ENCODE measurements around the gene EFNB3.
A peak's percentile ranks its signal among the peaks of the same experiment; 100 is the strongest.

EFNB3 gene

DNA sequence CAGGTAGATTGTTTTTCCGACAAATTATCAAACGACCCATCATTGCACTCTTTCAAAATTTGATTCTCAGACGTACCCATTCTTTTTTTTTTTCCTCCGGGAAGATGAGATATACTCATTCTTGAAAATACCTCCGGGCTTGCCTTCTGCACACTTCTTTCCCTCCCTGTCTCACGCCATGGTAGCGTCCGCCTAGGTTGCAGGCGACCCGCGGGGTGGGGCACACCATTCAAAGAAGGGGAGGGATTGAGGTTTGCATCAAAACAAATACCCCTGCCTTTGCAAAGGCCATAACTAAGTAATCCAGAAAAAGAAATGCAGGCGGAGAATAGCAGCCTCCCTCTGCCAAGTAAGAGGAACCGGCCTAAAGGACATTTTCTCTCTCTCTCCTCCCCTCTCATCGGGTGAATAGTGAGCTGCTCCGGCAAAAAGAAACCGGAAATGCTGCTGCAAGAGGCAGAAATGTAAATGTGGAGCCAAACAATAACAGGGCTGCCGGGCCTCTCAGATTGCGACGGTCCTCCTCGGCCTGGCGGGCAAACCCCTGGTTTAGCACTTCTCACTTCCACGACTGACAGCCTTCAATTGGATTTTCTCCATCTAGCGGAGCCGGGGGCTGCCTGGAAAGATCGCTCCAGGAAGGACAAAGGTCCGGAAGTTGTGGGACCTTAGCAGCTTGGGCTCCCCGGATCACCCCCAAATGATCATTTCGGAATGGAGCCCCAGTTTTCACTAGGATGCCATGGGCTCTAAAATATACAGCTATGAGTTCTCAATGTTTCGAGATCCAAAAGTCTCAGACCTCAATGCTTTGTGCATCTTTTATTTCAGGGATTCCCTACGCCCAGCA, 18.6 kb upstream of the EFNB3 start:
- H3K27ac ChIP-seq: peak overlapping the region; percentile 97
- ChIA-PET CTCF (interaction anchor here (0.6 to 1.8 kb wide), 11 partner anchors 13 to 332 kb away, joined by 3 to 14 read pairs (median 4); partner anchors contain the start of gene FXR2), POLR2A (ENCODE audit: low non-redundant PET) (interaction anchor here (0.5 to 1.5 kb wide), 9 partner anchors 25 to 170 kb away, joined by 3 to 5 read pairs (median 4); partner anchors contain the start of genes ATP1B2 and SAT2)
- TF ChIP-seq CTCF (conservative IDR thresholded peaks at IDR 0.05; ENCODE audit: low read depth): no peak
- DNase-seq (ENCODE audit: low spot score): peak; percentile 71

DNA sequence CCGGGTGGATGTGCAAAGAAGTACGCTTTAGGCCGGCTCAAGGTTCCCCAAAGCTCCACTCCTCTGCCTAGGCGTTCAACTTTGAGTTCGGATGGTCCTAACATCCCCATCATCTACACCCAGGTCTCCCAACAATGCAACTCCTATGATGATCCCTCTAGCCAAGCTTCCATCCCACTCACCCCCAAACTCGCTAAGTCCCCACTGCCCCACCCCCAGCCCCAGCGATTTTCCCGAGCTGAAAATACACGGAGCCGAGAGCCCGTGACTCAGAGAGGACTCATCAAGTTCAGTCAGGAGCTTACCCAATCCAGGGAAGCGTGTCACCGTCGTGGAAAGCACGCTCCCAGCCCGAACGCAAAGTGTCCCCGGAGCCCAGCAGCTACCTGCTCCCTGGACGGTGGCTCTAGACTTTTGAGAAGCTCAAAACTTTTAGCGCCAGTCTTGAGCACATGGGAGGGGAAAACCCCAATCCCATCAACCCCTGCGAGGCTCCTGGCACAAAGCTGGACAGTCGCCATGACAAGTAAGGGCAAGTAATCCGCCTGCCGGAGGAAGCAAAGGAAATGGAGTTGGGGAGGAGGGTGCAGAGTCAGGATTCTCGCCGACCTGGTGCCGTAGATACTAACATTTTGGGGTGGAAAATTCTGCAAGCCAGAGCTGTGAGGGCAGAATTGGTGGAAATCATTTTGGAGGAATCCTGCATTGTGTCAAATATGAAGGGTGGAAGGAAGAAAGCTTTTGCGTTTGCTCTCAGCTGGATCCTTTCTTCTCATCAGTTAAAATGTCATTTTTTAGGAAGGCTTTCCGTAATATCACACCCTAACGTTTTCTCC, 17.7 kb upstream of the EFNB3 start, which contains the start of gene TP53:
Gene TP53 (minus strand): TSS at position 419 of the 836 bp plus-strand sequence. CDS start 10,896 bp downstream, outside the sequence.
- DNase-seq (ENCODE audit: low spot score): peak; percentile 85
- peak within 1 kb of the TSS; percentile 97 for H3K27ac ChIP-seq
- CTCF ChIA-PET: interaction anchor here (0.6 to 1.8 kb wide), 17 partner anchors 8 to 424 kb away, joined by 3 to 14 read pairs (median 3); partner anchors contain the start of gene FXR2
- TF ChIP-seq CTCF (conservative IDR thresholded peaks at IDR 0.05; ENCODE audit: low read depth): no peak
- POLR2A ChIA-PET (ENCODE audit: low non-redundant PET): interaction anchor here (0.5 to 1.5 kb wide), 12 partner anchors 10 to 229 kb away, joined by 3 to 7 read pairs (median 4); partner anchors contain the start of genes FXR2, RNF227 and SAT2

GRCh38 chr17:7687908-7688807, 16.8 kb upstream of the EFNB3 start, which contains the start of gene WRAP53:
WRAP53 (plus strand) TSS chr17:7688477; CDS start chr17:7688649, 172 bp downstream.
- ChIA-PET POLR2A (ENCODE audit: low non-redundant PET) (interaction anchor here (0.6 to 1.8 kb wide), 7 partner anchors 11 to 228 kb away, joined by 3 to 7 read pairs (median 3); partner anchors contain the start of genes FXR2 and RNF227), CTCF (interaction anchor here (0.5 to 1.8 kb wide), 18 partner anchors 9 to 431 kb away, joined by 3 to 14 read pairs (median 4); partner anchors contain the start of gene FXR2)
- peak; percentile 99 for TF ChIP-seq CTCF (conservative IDR thresholded peaks at IDR 0.05; ENCODE audit: low read depth)
- DNase-seq (ENCODE audit: low spot score): peak; percentile 97
- H3K27ac ChIP-seq: peak within 1 kb of the TSS; percentile 97

GRCh38 chr17:7688808-7689316, 16.1 kb upstream of the EFNB3 start:
- ChIA-PET POLR2A (ENCODE audit: low non-redundant PET) (interaction anchor here (1.8 kb wide), 1 partner anchor 100 kb away, joined by 5 read pairs; no protein-coding TSS in a partner anchor), CTCF (interaction anchor here (0.8 to 0.9 kb wide), 3 partner anchors 14 to 114 kb away, joined by 3 to 5 read pairs (median 3); no protein-coding TSS in a partner anchor)
- TF ChIP-seq CTCF (conservative IDR thresholded peaks at IDR 0.05; ENCODE audit: low read depth): no peak
- DNase-seq (ENCODE audit: low spot score): no peak
- peak overlapping the region; percentile 97 for H3K27ac ChIP-seq

DNA sequence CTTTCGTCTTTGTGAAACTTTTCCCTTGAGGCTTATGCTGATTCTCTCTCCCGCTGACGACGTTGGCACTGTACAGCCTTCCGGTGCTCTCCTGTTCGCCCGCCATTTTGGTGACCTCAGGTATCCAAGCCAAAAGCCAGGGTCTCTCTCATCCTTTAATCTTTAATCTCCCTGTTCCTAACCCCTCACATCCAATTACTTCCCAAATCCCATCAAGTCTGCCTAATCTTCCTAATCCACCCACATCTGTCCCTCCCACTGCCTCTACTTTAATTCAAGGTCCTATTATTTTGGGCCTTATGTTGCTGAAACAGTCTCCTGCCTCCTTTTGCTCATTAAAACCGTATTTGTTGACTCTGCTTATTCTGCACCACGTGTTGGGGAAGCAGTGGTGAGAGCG, 9.4 kb upstream of the EFNB3 start:
- no peak for TF ChIP-seq CTCF (conservative IDR thresholded peaks at IDR 0.05; ENCODE audit: low read depth)
- DNase-seq (ENCODE audit: low spot score): no peak
- ChIA-PET POLR2A (ENCODE audit: low non-redundant PET) (no interaction called here), CTCF (no interaction called here)
- H3K27ac ChIP-seq: no peak overlapping the region
